ENCODE data around the gene GPR89B.
A peak's percentile ranks its signal among the peaks of the same experiment; 100 is the strongest.
"Not testable (repeated sequence)": the region's sequence is repeated elsewhere in the genome, so short reads cannot be mapped to it uniquely, and the experiment has no call there.

GPR89B gene

GRCh38 chr1:147928236-147929132, at the start of gene GPR89B:
TSS of gene GPR89B (plus strand) at chr1:147928420. CDS start at chr1:147928537, 117 bp downstream.
- peak; percentile 95 for DNase-seq

- DNase-seq, result no peak
Observed at GRCh38 chr1:147879911-147880310, 48.3 kb upstream of the GPR89B start.

- no peak for DNase-seq
Observed at GRCh38 chr1:147882535-147882934, 45.7 kb upstream of the GPR89B start.

- DNase-seq, result peak; percentile 66
Observed at GRCh38 chr1:147890177-147890790, 37.9 kb upstream of the GPR89B start.

- DNase-seq, result no peak
Observed at GRCh38 chr1:147891088-147891487, 37.1 kb upstream of the GPR89B start.

- no peak for DNase-seq
Observed at GRCh38 chr1:147892216-147892615, 36.0 kb upstream of the GPR89B start.

GRCh38 chr1:147892731-147893214, 35.4 kb upstream of the GPR89B start:
- DNase-seq, result no peak

- no peak for DNase-seq
Observed at GRCh38 chr1:147895123-147895522, 33.1 kb upstream of the GPR89B start.

- no peak for DNase-seq
Observed at GRCh38 chr1:147897029-147897752, 31.0 kb upstream of the GPR89B start.

GRCh38 chr1:147897789-147898188, 30.4 kb upstream of the GPR89B start:
- no peak for DNase-seq

- no peak for DNase-seq
Observed at GRCh38 chr1:147902253-147902845, 25.9 kb upstream of the GPR89B start, which contains the start of gene GJA8. TSS of gene GJA8 (plus strand) at chr1:147902795. CDS start at chr1:147907956, 5,161 bp downstream.

- no peak for DNase-seq
Observed at GRCh38 chr1:147904726-147905125, 23.5 kb upstream of the GPR89B start.

- no peak for DNase-seq
Observed at GRCh38 chr1:147907786-147908509, 20.3 kb upstream of the GPR89B start.

GRCh38 chr1:147912553-147912952, 15.7 kb upstream of the GPR89B start:
- DNase-seq, result no peak

- no peak for DNase-seq
Observed at GRCh38 chr1:147913362-147913942, 14.8 kb upstream of the GPR89B start.

GRCh38 chr1:147919896-147920295, 8.3 kb upstream of the GPR89B start:
- DNase-seq, result no peak

- DNase-seq, result no peak
Observed at GRCh38 chr1:147924813-147925212, 3.4 kb upstream of the GPR89B start.

GRCh38 chr1:147927215-147927614, 1.0 kb upstream of the GPR89B start:
- DNase-seq, result not testable (repeated sequence)

- DNase-seq, result not testable (repeated sequence)
Observed at GRCh38 chr1:147927689-147928088, 531 bp upstream of the GPR89B start.

GRCh38 chr1:147931137-147931536, 2.9 kb downstream of the GPR89B start:
- DNase-seq, result not testable (repeated sequence)

- not testable (repeated sequence) for DNase-seq
Observed at GRCh38 chr1:147935296-147935695, 7.1 kb downstream of the GPR89B start.

- not testable (repeated sequence) for DNase-seq
Observed at GRCh38 chr1:147940456-147940855, 12.2 kb downstream of the GPR89B start.

All from activated T-cell treated with anti-CD3 and anti-CD28 coated beads, Interleukin-2, amount 50 U/mL, for 1 hour (primary cell).